Keratinocyte (primary cell): ENCODE measurements around the gene WASHC4. TPM values are rescaled to one million over a fixed set of nuclear protein-coding genes. Genes with fewer than 3 reads are reported as not detected.

Source experiments
- DNase-seq: peaks from one replicate; pipeline ENCODE4 v3.0.0-alpha.2; 2011; ENCODE audit warnings: low read depth, missing footprints, low spot score
- FAIRE-seq: peaks from 2 replicates; lab custom pipeline; 2011; peaks lifted over from hg19 to GRCh38; lab: Jason Lieb, UNC
- H2AFZ ChIP-seq: 2 replicates; pipeline ENCODE4 v1.6.0; 2012; ENCODE audit warnings: low read length, control low read depth, inconsistent platforms; ENCODE audit not compliant: control insufficient read depth
- H3K27ac ChIP-seq: 2 replicates; pipeline ENCODE4 v1.5.1; 2011; ENCODE audit warnings: low read length; ENCODE audit not compliant: control insufficient read depth, insufficient read depth
- H3K27me3 ChIP-seq: 3 replicates; pipeline ENCODE4 v1.6.0; 2011; ENCODE audit warnings: low read length; ENCODE audit not compliant: control insufficient read depth, insufficient read depth; ENCODE audit errors: extremely low read depth
- H3K36me3 ChIP-seq, 2 experiments: 2 replicates in 1 of 2; 3 replicates in 1 of 2; pipeline ENCODE4 v1.5.1; 2011; ENCODE audit warnings: low read length in 2 of 2, mild to moderate bottlenecking in 1 of 2; ENCODE audit not compliant: control insufficient read depth in 2 of 2, insufficient read depth in 2 of 2; ENCODE audit errors: extremely low read depth in 1 of 2
- H3K4me1 ChIP-seq: 3 replicates; pipeline ENCODE4 v1.5.1; 2011; ENCODE audit warnings: low read length; ENCODE audit not compliant: control insufficient read depth, insufficient read depth; ENCODE audit errors: extremely low read depth
- H3K4me2 ChIP-seq: 3 replicates; pipeline ENCODE4 v1.6.0; 2011; ENCODE audit warnings: low read depth, low read length; ENCODE audit not compliant: control insufficient read depth, insufficient read depth; ENCODE audit errors: extremely low read depth
- H3K4me3 ChIP-seq, 3 experiments: fragments of 200-600 bp in 1 of 3; sonication (generic) in 1 of 3; 2 replicates in 2 of 3; 3 replicates in 1 of 3; pipeline ENCODE4 v1.5.1; 2011 to 2016; ENCODE audit warnings: low read length in 3 of 3, mild to moderate bottlenecking in 3 of 3, control low read depth in 2 of 3, inconsistent platforms in 1 of 3, low read depth in 1 of 3, mixed read lengths in 1 of 3, mixed run types in 1 of 3, moderate library complexity in 1 of 3; ENCODE audit not compliant: control insufficient read depth in 2 of 3, insufficient read depth in 2 of 3; ENCODE audit errors: extremely low read depth in 1 of 3
- H3K79me2 ChIP-seq: 2 replicates; pipeline ENCODE4 v1.6.0; 2012; ENCODE audit warnings: low read length; ENCODE audit not compliant: control insufficient read depth, insufficient read depth
- H3K9ac ChIP-seq: 3 replicates; pipeline ENCODE4 v1.6.0; 2011; ENCODE audit warnings: low read length; ENCODE audit not compliant: control insufficient read depth, insufficient read depth; ENCODE audit errors: extremely low read depth
- H3K9me1 ChIP-seq: 3 replicates; pipeline ENCODE4 v1.6.0; 2011; ENCODE audit warnings: low read length; ENCODE audit not compliant: control insufficient read depth, insufficient read depth; ENCODE audit errors: extremely low read depth
- H3K9me3 ChIP-seq: 2 replicates; pipeline ENCODE4 v1.5.1; 2012; ENCODE audit warnings: low read depth, low read length; ENCODE audit not compliant: control insufficient read depth
- H4K20me1 ChIP-seq: 3 replicates; pipeline ENCODE4 v1.6.0; 2011; ENCODE audit warnings: low read length; ENCODE audit not compliant: control insufficient read depth, insufficient read depth; ENCODE audit errors: extremely low read depth
- CTCF ChIP-seq, 3 experiments: IDR thresholded peaks in 1 of 3; conservative IDR thresholded peaks in 1 of 3; optimal IDR thresholded peaks in 1 of 3; 2 replicates in 2 of 3; 3 replicates in 1 of 3; pipeline versions ENCODE3 to v1.5.1; 2011; ENCODE audit warnings: low read length in 3 of 3, mild to moderate bottlenecking in 3 of 3, moderate library complexity in 2 of 3, control low read depth in 1 of 3, inconsistent platforms in 1 of 3; ENCODE audit not compliant: insufficient read depth in 2 of 3; ENCODE audit errors: extremely low read depth in 1 of 3
- EZH2 ChIP-seq: IDR thresholded peaks from one replicate; pipeline ENCODE4 v1.6.1; 2012; ENCODE audit warnings: inconsistent platforms, mild to moderate bottlenecking, low read length, moderate library complexity
- dilution Hi-C: fragments of 300-500 bp; cut with MboI; formaldehyde crosslinking; loops from one replicate; pipeline ENCODE4 v1.7.0; 2020; ENCODE audit warnings: low sequenced_read_pairs; ENCODE audit not compliant: extremely low pct_ligation_motif_present
- polyA plus RNA-seq, 5 experiments: library from polyadenylated mRNA; depleted of rRNA in 3 of 5; stranded (reverse) in 3 of 5; stranded (forward) in 1 of 5; unstranded in 1 of 5; fragments of >200 nt; gene quantifications; 1 replicate in 1 of 5; 2 replicates in 3 of 5; 3 replicates in 1 of 5; pipeline versions ENCODE4 v1.2.1 to v1.2.3, GENCODE V29; 2011 to 2012; ENCODE audit warnings: missing spikeins in 2 of 5, low read depth in 1 of 5, low replicate concordance in 1 of 5

Gene WASHC4
- polyA plus RNA-seq, 1 donor (not counting 4 experiments of a cell fraction or from before 2014, with no cell fraction given): 58.1 TPM

DNA sequence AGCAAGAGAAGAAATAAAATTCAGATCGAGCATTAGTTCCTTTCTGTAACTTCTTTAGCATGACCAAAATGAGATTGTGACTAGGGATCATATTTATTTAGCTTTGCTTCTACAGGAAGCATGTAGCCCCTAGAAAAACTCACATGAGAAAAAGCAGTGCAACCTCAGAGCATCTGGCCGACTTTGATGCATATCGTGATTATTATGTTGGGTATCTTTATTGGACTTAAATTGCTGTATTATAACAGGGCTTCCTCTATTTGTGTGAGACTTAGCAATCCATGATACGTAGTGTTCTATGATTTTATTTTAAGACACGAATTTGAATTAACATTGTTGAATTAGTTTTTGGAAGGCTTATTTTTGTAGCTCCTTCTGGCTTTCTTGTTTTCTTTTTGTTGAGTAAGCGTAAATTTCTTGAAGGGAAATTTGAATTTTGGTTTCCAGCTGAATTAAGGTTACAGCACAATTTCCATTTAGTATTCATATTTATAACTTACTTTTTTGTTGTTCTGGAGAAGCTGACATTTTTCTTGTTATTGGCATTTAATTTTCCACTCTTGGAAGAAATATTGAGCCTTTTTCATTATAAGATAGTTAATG lies 33.9 kb downstream of the WASHC4 start:
- FAIRE-seq: no peak

GRCh38 chr12:105142259-105142658 lies 34.7 kb downstream of the WASHC4 start:
- Histone ChIP-seq H4K20me1 (no peaks in the 10 kb centered on the region), H3K4me3 (no peak overlapping the region), H2AFZ (no peak overlapping the region), H3K4me1 (no peaks in the 10 kb centered on the region), H3K27me3 (no peaks in the 10 kb centered on the region), H3K9me3 (no peaks in the 10 kb centered on the region), H3K9me1 (no peaks in the 10 kb centered on the region), H3K79me2 (no peaks in the 10 kb centered on the region), H3K36me3 (peaks cover 4 to 10% of the 10 kb centered on the region in 2 experiments), H3K9ac (no peak overlapping the region), H3K4me2 (no peak overlapping the region), H3K27ac (no peak overlapping the region)
- dilution Hi-C loops: no loop called here
- DNase-seq (no peak), FAIRE-seq (no peak)
- TF ChIP-seq CTCF (optimal IDR thresholded peaks at IDR 0.05 in 1 of 3, IDR thresholded peaks at IDR 0.05 in 1 of 3, conservative IDR thresholded peaks at IDR 0.05 in 1 of 3; ENCODE audit: extremely low read depth in 1 of 3, insufficient read depth in 2 of 3, low read length in 3 of 3) (no peak), EZH2 (no peak)

More for the DNA sequence above, 33.9 kb downstream of the WASHC4 start:
- no peak overlapping the region for H3K9ac ChIP-seq
- no peak overlapping the region for H2AFZ ChIP-seq
- H3K4me1 ChIP-seq: no peaks in the 10 kb centered on the region
- dilution Hi-C loops: no loop called here
- H4K20me1 ChIP-seq: no peaks in the 10 kb centered on the region
- no peaks in the 10 kb centered on the region for H3K9me3 ChIP-seq
- H3K36me3 ChIP-seq: peaks cover 5 to 6% of the 10 kb centered on the region in 2 experiments
- H3K79me2 ChIP-seq: no peaks in the 10 kb centered on the region
- H3K4me3 ChIP-seq: no peak overlapping the region
- no peak overlapping the region for H3K4me2 ChIP-seq
- no peak for TF ChIP-seq CTCF (optimal IDR thresholded peaks at IDR 0.05 in 1 of 3, IDR thresholded peaks at IDR 0.05 in 1 of 3, conservative IDR thresholded peaks at IDR 0.05 in 1 of 3; ENCODE audit: extremely low read depth in 1 of 3, insufficient read depth in 2 of 3, low read length in 3 of 3)
- no peak for TF ChIP-seq EZH2
- DNase-seq: no peak
- H3K9me1 ChIP-seq: no peaks in the 10 kb centered on the region
- H3K27ac ChIP-seq: no peak overlapping the region
- no peaks in the 10 kb centered on the region for H3K27me3 ChIP-seq
